Right ventricle myocardium inferior (tissue), 1 donor: ENCODE data around the gene ZNF48. TPM values are rescaled to one million over a fixed set of nuclear protein-coding genes. Genes with fewer than 3 reads are reported as not detected.

Source experiments
- ATAC-seq: fragments of 200-7000 bp; cut with Tn5 transposase; one replicate; pipeline ENCODE4 v1.9.1; 2020; ENCODE audit warnings: mild to moderate bottlenecking, moderate library complexity
- DNase-seq: peaks from one replicate; pipeline ENCODE4 v3.0.0; 2021; ENCODE audit errors: missing footprints
- intact Hi-C: fragments of 100-400 bp; cut with DNase I; formaldehyde crosslinking; loops from one replicate; pipeline ENCODE4 v1.11.0; 2022
- total RNA-seq: library from RNA; stranded (reverse); fragmentation: NEBNext Ultra II Directional; extraction: Animal tissue kit (Norgen Biotek cat#: 25700); gene quantifications from one replicate; pipeline ENCODE4 v1.2.1, GENCODE V29; 2021
- donor health status: DM: no; HTN: yes; CAD: no; lungs with severe emphysema.

Gene ZNF48
- total RNA-seq, 1 donor from 2014 or later: 5.3 TPM

GRCh38 chr16:30357715-30358576 is 37.3 kb upstream of the ZNF48 start:
- DNase-seq (no peak), ATAC-seq (no peak)
- intact Hi-C loops: no loop called here

- intact Hi-C loops: no loop called here
- DNase-seq: no peak
Observed at GRCh38 chr16:30358577-30358936, 36.7 kb upstream of the ZNF48 start.

GRCh38 chr16:30358990-30359870 is 36.0 kb upstream of the ZNF48 start:
- DNase-seq (no peak), ATAC-seq (no peak)
- intact Hi-C loops: no loop called here

More at GRCh38 chr16:30358577-30358936, 36.7 kb upstream of the ZNF48 start:
- no peak for ATAC-seq

- intact Hi-C loops: no loop called here
- ATAC-seq: no peak
- DNase-seq: no peak
Observed at GRCh38 chr16:30359871-30360170, 35.4 kb upstream of the ZNF48 start.

GRCh38 chr16:30361180-30361579 is 34.0 kb upstream of the ZNF48 start:
- no peak for ATAC-seq
- intact Hi-C loops: no loop called here
- DNase-seq: no peak

- intact Hi-C loops: no loop called here
- ATAC-seq (no peak), DNase-seq (no peak)
Observed at GRCh38 chr16:30365200-30365599, 30.0 kb upstream of the ZNF48 start.

GRCh38 chr16:30366511-30366910 is 28.7 kb upstream of the ZNF48 start:
- no peak for DNase-seq
- intact Hi-C loops: no loop called here
- no peak for ATAC-seq

- no peak for ATAC-seq
- no peak for DNase-seq
- intact Hi-C loops: loop anchor here (1.0 kb wide), 1 partner anchor 12 kb away; the partner anchor contains the start of gene CD2BP2
Observed at GRCh38 chr16:30367349-30368009, 27.7 kb upstream of the ZNF48 start.

- DNase-seq (no peak), ATAC-seq (no peak)
- intact Hi-C loops: loop anchor here (1.0 kb wide), 1 partner anchor 13 kb away; the partner anchor contains the start of gene CD2BP2
Observed at GRCh38 chr16:30368122-30368791, 27.0 kb upstream of the ZNF48 start.

- intact Hi-C loops: loop anchor here (1.0 kb wide), 1 partner anchor 13 kb away; the partner anchor contains the start of gene CD2BP2
- no peak for DNase-seq
- no peak for ATAC-seq
Observed at GRCh38 chr16:30368792-30369090, 26.5 kb upstream of the ZNF48 start.

GRCh38 chr16:30369091-30369937 is 25.9 kb upstream of the ZNF48 start:
- ATAC-seq: no peak
- no peak for DNase-seq
- intact Hi-C loops: no loop called here

GRCh38 chr16:30369938-30370455 is 25.2 kb upstream of the ZNF48 start:
- no peak for ATAC-seq
- no peak for DNase-seq

GRCh38 chr16:30370456-30371247 is 24.6 kb upstream of the ZNF48 start, which contains the start of gene TBC1D10B:
Gene TBC1D10B, minus strand, starts transcription at chr16:30370494. Its CDS starts 311 bp downstream, at chr16:30370183.
- intact Hi-C loops: no loop called here
- peak; percentile 94 for ATAC-seq
- peak; percentile 97 for DNase-seq

More at GRCh38 chr16:30369938-30370455, 25.2 kb upstream of the ZNF48 start:
- intact Hi-C loops: no loop called here

GRCh38 chr16:30371248-30371816 is 23.9 kb upstream of the ZNF48 start:
- intact Hi-C loops: no loop called here
- ATAC-seq (no peak), DNase-seq (no peak)

GRCh38 chr16:30372038-30372712 is 23.0 kb upstream of the ZNF48 start:
- no peak for ATAC-seq
- intact Hi-C loops: no loop called here

GRCh38 chr16:30372725-30373124 is 22.5 kb upstream of the ZNF48 start:
- no peak for DNase-seq

More at GRCh38 chr16:30372038-30372712, 23.0 kb upstream of the ZNF48 start:
- no peak for DNase-seq

More at GRCh38 chr16:30372725-30373124, 22.5 kb upstream of the ZNF48 start:
- no peak for ATAC-seq
- intact Hi-C loops: no loop called here
